GM12878 (cell line): ENCODE results near the gene TSC22D3.

ENCODE experiments used
- CHD1 ChIP-seq: IDR thresholded peaks from 2 replicates; pipeline ENCODE4 v1.6.1; 2012; ENCODE audit warnings: low read depth, low read length, improper control_type of control experiment
- EP300 ChIP-seq, 2 experiments: fragments of 150-350 bp in 1 of 2; IDR thresholded peaks; 2 replicates each; pipeline ENCODE4 v1.6.1; 2011 to 2012; ENCODE audit warnings: low read depth in 2 of 2, low read length in 2 of 2, borderline replicate concordance in 1 of 2, improper control_type of control experiment in 1 of 2, inconsistent platforms in 1 of 2; ENCODE audit not compliant: control insufficient read depth in 1 of 2
- EZH2 ChIP-seq: IDR thresholded peaks from 2 replicates; pipeline ENCODE4 v1.6.1; 2012; ENCODE audit warnings: low read depth, mild to moderate bottlenecking, control low read depth, inconsistent platforms, low read length, borderline replicate concordance; ENCODE audit not compliant: control insufficient read depth
- GABPA ChIP-seq: IDR thresholded peaks from 2 replicates; pipeline ENCODE4 v1.6.1; 2014; ENCODE audit warnings: antibody characterized with exemption, low read depth, mild to moderate bottlenecking, inconsistent platforms
- MYC ChIP-seq: IDR thresholded peaks from 2 replicates; pipeline ENCODE4 v1.6.1; 2011; ENCODE audit warnings: mild to moderate bottlenecking, low read length, moderate library complexity, inconsistent platforms; ENCODE audit not compliant: insufficient read depth, insufficient replicate concordance, insufficient read length, severe bottlenecking
- NRF1 ChIP-seq: conservative IDR thresholded peaks from 2 replicates; pipeline ENCODE4 v1.6.1; 2011; ENCODE audit warnings: mild to moderate bottlenecking, low read depth, low read length, improper control_type of control experiment
- POLR2A ChIP-seq: IDR thresholded peaks from 2 replicates; pipeline ENCODE4 v1.6.1; 2011; ENCODE audit warnings: low read depth, mild to moderate bottlenecking, low read length
- SP1 ChIP-seq: IDR thresholded peaks from one replicate; pipeline ENCODE4 v1.6.1; 2011; ENCODE audit warnings: low read depth, low read length
- TF ChIP-seq, protein P1 (sequence below), 3 experiments: IDR thresholded peaks in 2 of 3; conservative IDR thresholded peaks in 1 of 3; 2 replicates each; pipeline ENCODE4 v1.5.1; 2011; ENCODE audit warnings: low read depth in 3 of 3, low read length in 3 of 3, mild to moderate bottlenecking in 3 of 3, control low read depth in 2 of 3, moderate library complexity in 2 of 3, inconsistent platforms in 1 of 3, mixed read lengths in 1 of 3; ENCODE audit not compliant: control insufficient read depth in 2 of 3, insufficient read depth in 1 of 3; ENCODE audit errors: extremely low read depth in 1 of 3

DNA sequence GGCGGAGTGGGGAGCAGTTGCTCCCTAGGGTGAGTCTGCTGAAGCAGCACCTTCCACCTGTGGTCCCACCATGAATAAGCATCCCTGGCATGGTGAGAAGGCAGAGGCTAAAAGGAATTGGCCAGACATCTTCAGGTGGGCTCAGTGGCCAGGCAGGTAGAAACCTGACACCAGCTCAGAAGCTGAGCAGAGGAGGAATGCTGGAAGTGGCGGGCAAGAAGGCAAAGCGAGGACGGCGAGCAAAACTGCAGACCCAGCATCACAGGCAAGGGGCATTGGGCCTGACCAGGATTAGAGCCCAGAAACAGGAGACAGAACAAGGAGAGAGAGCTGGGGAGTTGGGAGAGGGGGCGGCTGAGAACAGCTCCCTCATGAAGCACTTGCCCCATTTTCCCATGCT lies 25.3 kb downstream of the TSC22D3 start:
- no peak for TF ChIP-seq GABPA
- no peak for TF ChIP-seq NRF1
- TF ChIP-seq CHD1 = no peak
- no peak for TF ChIP-seq POLR2A
- TF ChIP-seq EZH2 = no peak
- TF ChIP-seq SP1 = no peak
- TF ChIP-seq EP300 (IDR thresholded peaks at IDR 0.05; ENCODE audit: borderline replicate concordance in 1 of 2, control insufficient read depth in 1 of 2, low read depth in 2 of 2, low read length in 2 of 2) = no peak
- TF ChIP-seq MYC = no peak
- TF ChIP-seq, protein P1, sequence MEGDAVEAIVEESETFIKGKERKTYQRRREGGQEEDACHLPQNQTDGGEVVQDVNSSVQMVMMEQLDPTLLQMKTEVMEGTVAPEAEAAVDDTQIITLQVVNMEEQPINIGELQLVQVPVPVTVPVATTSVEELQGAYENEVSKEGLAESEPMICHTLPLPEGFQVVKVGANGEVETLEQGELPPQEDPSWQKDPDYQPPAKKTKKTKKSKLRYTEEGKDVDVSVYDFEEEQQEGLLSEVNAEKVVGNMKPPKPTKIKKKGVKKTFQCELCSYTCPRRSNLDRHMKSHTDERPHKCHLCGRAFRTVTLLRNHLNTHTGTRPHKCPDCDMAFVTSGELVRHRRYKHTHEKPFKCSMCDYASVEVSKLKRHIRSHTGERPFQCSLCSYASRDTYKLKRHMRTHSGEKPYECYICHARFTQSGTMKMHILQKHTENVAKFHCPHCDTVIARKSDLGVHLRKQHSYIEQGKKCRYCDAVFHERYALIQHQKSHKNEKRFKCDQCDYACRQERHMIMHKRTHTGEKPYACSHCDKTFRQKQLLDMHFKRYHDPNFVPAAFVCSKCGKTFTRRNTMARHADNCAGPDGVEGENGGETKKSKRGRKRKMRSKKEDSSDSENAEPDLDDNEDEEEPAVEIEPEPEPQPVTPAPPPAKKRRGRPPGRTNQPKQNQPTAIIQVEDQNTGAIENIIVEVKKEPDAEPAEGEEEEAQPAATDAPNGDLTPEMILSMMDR (IDR thresholded peaks at IDR 0.05 in 2 of 3, conservative IDR thresholded peaks at IDR 0.05 in 1 of 3; ENCODE audit: control insufficient read depth in 2 of 3, extremely low read depth in 1 of 3, insufficient read depth in 1 of 3, low read depth in 3 of 3, low read length in 3 of 3) = no peak
